Mammary epithelial cell (primary cell): Measurements from ENCODE around the gene KRTAP9-8.

Source experiments
- CTCF ChIP-seq, 2 donors: IDR thresholded peaks in 1 of 2; conservative IDR thresholded peaks in 1 of 2; 2 replicates each; pipeline ENCODE4 v1.5.1; 2011 to 2012; ENCODE audit warnings: inconsistent platforms in 2 of 2, low read length in 2 of 2, mild to moderate bottlenecking in 2 of 2, control low read depth in 1 of 2, low read depth in 1 of 2; ENCODE audit not compliant: insufficient read depth in 1 of 2; ENCODE audit errors: extremely low read depth in 1 of 2
- EZH2 ChIP-seq: IDR thresholded peaks from 2 replicates; pipeline ENCODE4 v1.6.1; 2012; ENCODE audit warnings: low read length, inconsistent platforms, borderline replicate concordance

- TF ChIP-seq CTCF (conservative IDR thresholded peaks at IDR 0.05 in 1 of 2, IDR thresholded peaks at IDR 0.05 in 1 of 2; ENCODE audit: extremely low read depth in 1 of 2, insufficient read depth in 1 of 2, low read depth in 1 of 2, low read length in 2 of 2) (no peak), EZH2 (no peak)
Measured at GRCh38 chr17:41267711-41268110, 29.9 kb downstream of the KRTAP9-8 start.
